ENCODE data around the gene DLK2.

DLK2 gene

GRCh38 chr6:43453831-43454230, 1.5 kb downstream of the DLK2 start:
- TF ChIP-seq CTCF (IDR thresholded peaks at IDR 0.05) (no peak), ZFX (IDR thresholded peaks at IDR 0.05; ENCODE audit: borderline replicate concordance) (no peak)
- no peak overlapping the region for H3K27ac ChIP-seq

- H3K27ac ChIP-seq, result no peak overlapping the region
- no peak for TF ChIP-seq CTCF (IDR thresholded peaks at IDR 0.05)
- TF ChIP-seq ZFX (IDR thresholded peaks at IDR 0.05; ENCODE audit: borderline replicate concordance), result no peak
Measured at GRCh38 chr6:43452896-43453295, 2.5 kb downstream of the DLK2 start.

GRCh38 chr6:43451939-43452338, 3.4 kb downstream of the DLK2 start:
- TF ChIP-seq CTCF (IDR thresholded peaks at IDR 0.05) (no peak), ZFX (IDR thresholded peaks at IDR 0.05; ENCODE audit: borderline replicate concordance) (no peak)
- no peak overlapping the region for H3K27ac ChIP-seq

- no peak for TF ChIP-seq CTCF (IDR thresholded peaks at IDR 0.05)
- no peak for TF ChIP-seq ZFX (IDR thresholded peaks at IDR 0.05; ENCODE audit: borderline replicate concordance)
- no peak overlapping the region for H3K27ac ChIP-seq
Measured at GRCh38 chr6:43451348-43451747, 4.0 kb downstream of the DLK2 start.

GRCh38 chr6:43450699-43451131, 4.6 kb downstream of the DLK2 start:
- H3K27ac ChIP-seq, result no peak overlapping the region

GRCh38 chr6:43448916-43449315, 6.4 kb downstream of the DLK2 start:
- no peak overlapping the region for H3K27ac ChIP-seq
- TF ChIP-seq ZFX (IDR thresholded peaks at IDR 0.05; ENCODE audit: borderline replicate concordance) (no peak), CTCF (IDR thresholded peaks at IDR 0.05) (no peak)

More at GRCh38 chr6:43450699-43451131, 4.6 kb downstream of the DLK2 start:
- TF ChIP-seq ZFX (IDR thresholded peaks at IDR 0.05; ENCODE audit: borderline replicate concordance), result no peak
- no peak for TF ChIP-seq CTCF (IDR thresholded peaks at IDR 0.05)

- H3K27ac ChIP-seq, result no peak overlapping the region
- TF ChIP-seq ZFX (IDR thresholded peaks at IDR 0.05; ENCODE audit: borderline replicate concordance) (no peak), CTCF (IDR thresholded peaks at IDR 0.05) (no peak)
Measured at GRCh38 chr6:43447604-43448003, 7.7 kb downstream of the DLK2 start.

Measured in 22Rv1 (cell line).